GM21717 (cell line): Measurements from ENCODE around the gene VWF.

Experiments used
- ATAC-seq: cut with Tn5 transposase; IDR thresholded peaks from one replicate; pipeline ENCODE4 v1.9.1; 2021; ENCODE audit warnings: mild to moderate bottlenecking, moderate library complexity; ENCODE audit not compliant: unreplicated experiment

Gene VWF

DNA sequence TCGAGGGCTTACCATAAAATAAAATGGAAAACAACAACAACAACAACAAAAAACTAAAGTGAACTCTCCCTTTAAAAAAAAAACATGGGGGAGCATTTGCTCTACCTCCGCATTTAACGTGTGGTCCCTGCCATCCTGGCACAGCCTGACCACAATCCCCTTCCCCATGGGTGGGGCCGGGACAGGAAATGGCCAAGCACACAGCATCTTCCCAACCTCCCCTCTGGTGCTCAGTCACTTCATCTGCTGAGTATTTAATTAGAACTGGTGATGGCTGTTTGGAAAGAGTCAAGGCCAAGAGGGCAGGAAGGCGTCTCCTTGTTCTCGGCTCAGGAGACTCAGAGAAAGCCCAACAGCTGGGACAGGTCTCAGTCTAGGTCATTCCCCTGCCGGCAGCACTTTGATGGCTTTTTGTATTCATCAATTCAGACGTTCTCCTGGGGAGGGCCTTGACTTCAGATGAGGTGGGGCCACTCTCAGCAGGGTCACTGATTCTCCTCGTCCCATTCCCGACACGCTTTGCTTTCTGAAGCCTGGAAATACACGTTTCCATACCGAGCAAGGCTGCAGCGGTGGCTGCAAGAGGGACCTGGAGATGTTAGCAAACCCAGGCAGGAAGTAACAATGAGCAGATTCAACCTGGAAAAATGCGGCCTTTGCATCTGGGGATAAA lies 223.8 kb downstream of the VWF start:
- ATAC-seq, result no peak

DNA sequence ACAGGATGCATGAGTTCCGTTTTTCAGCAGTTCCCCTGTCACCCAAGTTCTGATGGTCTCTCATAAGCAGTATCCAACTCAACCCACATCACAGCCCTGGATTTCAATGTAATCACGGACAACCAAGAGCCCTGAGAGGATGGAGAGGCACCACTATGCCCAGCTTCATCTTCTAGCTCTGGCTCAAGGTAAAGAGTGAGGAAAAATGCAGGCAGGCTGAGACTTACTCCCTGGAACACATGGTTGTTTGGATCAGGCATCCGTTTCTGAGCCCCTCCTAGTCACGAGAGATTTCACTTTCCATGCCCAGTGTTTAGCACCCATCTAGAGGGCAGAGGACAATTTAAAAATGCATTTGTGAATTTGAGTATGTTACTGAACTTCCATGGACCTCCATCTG lies 224.4 kb downstream of the VWF start:
- no peak for ATAC-seq

GRCh38 chr12:5899675-5900074 lies 224.8 kb downstream of the VWF start:
- ATAC-seq, result no peak

DNA sequence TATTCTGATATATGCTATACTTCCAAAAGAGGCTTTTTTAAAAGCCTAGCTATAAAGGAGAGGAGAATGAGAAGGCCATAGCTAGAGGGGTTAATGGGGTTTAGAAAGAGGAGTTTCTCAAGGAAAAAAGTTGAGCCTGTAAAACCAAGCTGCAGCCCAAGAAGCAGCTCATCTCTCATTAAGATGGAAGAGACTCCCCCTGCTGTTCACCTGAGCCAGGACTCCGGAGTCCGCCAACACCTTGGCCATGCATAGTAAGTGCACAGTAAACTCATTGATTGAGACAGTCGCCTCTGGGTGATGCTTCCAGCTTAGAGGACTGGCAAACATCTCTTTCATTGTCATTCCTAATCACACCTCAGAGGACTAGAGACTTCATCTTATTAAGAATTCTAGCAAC lies 225.6 kb downstream of the VWF start:
- ATAC-seq, result no peak
